ENCODE results near the gene TENM3. TPM values are rescaled to one million over a fixed set of nuclear protein-coding genes. Genes with fewer than 3 reads are reported as not detected.
A peak's percentile ranks its signal among the peaks of the same experiment; 100 is the strongest.

Gene TENM3
- total RNA-seq, 1 donor from 2014 or later = 62.0 TPM

GRCh38 chr4:182695842-182696241 lies 452.6 kb downstream of the TENM3 start:
- DNase-seq = no peak

- peak; percentile 16 for DNase-seq
These were observed 453.9 kb downstream of the TENM3 start for GRCh38 chr4:182697094-182697493.

- no peak for DNase-seq
These were observed 455.0 kb downstream of the TENM3 start for GRCh38 chr4:182698212-182698611.

- DNase-seq = no peak
These were observed 456.0 kb downstream of the TENM3 start for GRCh38 chr4:182699201-182699600.

- DNase-seq = no peak
These were observed 456.6 kb downstream of the TENM3 start for GRCh38 chr4:182699795-182700194.

- DNase-seq = no peak
These were observed 457.4 kb downstream of the TENM3 start for GRCh38 chr4:182700362-182701160.

GRCh38 chr4:182704077-182704476 lies 460.9 kb downstream of the TENM3 start:
- DNase-seq = no peak

GRCh38 chr4:182704948-182705347 lies 461.7 kb downstream of the TENM3 start:
- no peak for DNase-seq

- no peak for DNase-seq
These were observed 462.2 kb downstream of the TENM3 start for GRCh38 chr4:182705389-182705788.

GRCh38 chr4:182711211-182711610 lies 468.0 kb downstream of the TENM3 start:
- DNase-seq = no peak

- no peak for DNase-seq
These were observed 472.3 kb downstream of the TENM3 start for GRCh38 chr4:182715548-182715947.

- no peak for DNase-seq
These were observed 473.0 kb downstream of the TENM3 start for GRCh38 chr4:182716192-182716591.

GRCh38 chr4:182717788-182718583 lies 474.8 kb downstream of the TENM3 start:
- DNase-seq = no peak

- DNase-seq = no peak
These were observed 481.2 kb downstream of the TENM3 start for GRCh38 chr4:182724414-182724813.

GRCh38 chr4:182729516-182729915 lies 486.3 kb downstream of the TENM3 start:
- peak; percentile 25 for DNase-seq

- no peak for DNase-seq
These were observed 487.6 kb downstream of the TENM3 start for GRCh38 chr4:182730791-182731190.

GRCh38 chr4:182736207-182736606 lies 493.0 kb downstream of the TENM3 start:
- DNase-seq = no peak

GRCh38 chr4:182738283-182739047 lies 495.3 kb downstream of the TENM3 start:
- DNase-seq = peak; percentile 22

GRCh38 chr4:182740256-182740655 lies 497.1 kb downstream of the TENM3 start:
- no peak for DNase-seq

- no peak for DNase-seq
These were observed 497.9 kb downstream of the TENM3 start for GRCh38 chr4:182741054-182741453.

- no peak for DNase-seq
These were observed 498.7 kb downstream of the TENM3 start for GRCh38 chr4:182741914-182742313.

GRCh38 chr4:182743815-182744214 lies 500.6 kb downstream of the TENM3 start:
- DNase-seq = no peak

GRCh38 chr4:182745237-182745636 lies 502.0 kb downstream of the TENM3 start:
- peak; percentile 68 for DNase-seq
